HG02759 (cell line): ENCODE results near the gene SLC29A3.

ENCODE experiments used
- ATAC-seq: cut with Tn5 transposase; IDR thresholded peaks from one replicate; pipeline ENCODE4 v1.9.1; 2021; ENCODE audit warnings: mild to moderate bottlenecking, moderate library complexity; ENCODE audit not compliant: unreplicated experiment

SLC29A3 gene

GRCh38 chr10:71408436-71409225, 89.6 kb downstream of the SLC29A3 start:
- no peak for ATAC-seq

GRCh38 chr10:71409516-71410104, 90.6 kb downstream of the SLC29A3 start:
- ATAC-seq, result no peak
